ENCODE measurements around the gene PEX14. TPM values are rescaled to one million over a fixed set of nuclear protein-coding genes. Genes with fewer than 3 reads are reported as not detected.

Gene PEX14
- total RNA-seq, 2 experiments from 2014 or later = 13.3 to 14.8 TPM

DNA sequence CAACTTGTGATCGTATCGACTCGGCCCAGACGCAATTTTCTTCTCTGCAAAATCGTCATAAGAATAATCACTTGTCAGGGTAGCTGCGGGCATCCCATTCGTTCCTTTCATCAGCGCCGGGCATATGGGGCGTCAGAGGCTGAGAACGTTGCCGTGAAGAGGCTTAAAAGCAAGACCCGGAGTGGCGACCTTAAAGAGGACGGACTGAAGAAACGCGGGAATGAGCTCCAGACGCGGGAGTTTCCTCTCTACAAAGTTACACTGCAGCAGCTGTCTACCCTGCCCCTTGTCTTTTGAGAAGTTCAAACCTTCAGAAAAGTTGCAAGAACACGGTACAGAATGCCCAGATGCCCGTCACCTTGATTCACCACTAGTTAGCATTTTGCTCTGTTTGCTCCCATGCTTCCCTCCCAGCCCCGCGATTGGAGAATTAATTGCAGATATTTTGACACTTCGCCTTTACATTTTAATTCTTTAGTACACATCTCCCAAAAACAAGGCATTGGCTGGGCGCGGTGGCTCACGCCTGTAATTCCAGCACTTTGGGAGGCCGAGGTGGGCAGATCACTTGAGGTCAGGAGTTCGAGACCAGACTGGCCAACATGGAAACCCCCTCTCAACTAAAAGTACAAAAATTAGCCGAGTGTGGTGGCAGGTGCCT lies 43.5 kb upstream of the PEX14 start:
- peaks cover 23% of the 10 kb centered on the region for H3K4me1 Mint-ChIP-seq (ENCODE audit: low read depth)
- H3K9me3 Mint-ChIP-seq = no peaks in the 10 kb centered on the region
- peak overlapping the region; percentile 94 for H3K4me3 Mint-ChIP-seq
- Histone ChIP-seq H3K9me3 (ENCODE audit: control insufficient read depth in 1 of 2, insufficient read depth in 1 of 2, low read length in 2 of 2) (no peaks in the 10 kb centered on the region), H3K27me3 (ENCODE audit: control insufficient read depth in 1 of 2, insufficient read depth in 2 of 2, low read length in 2 of 2) (no peaks in the 10 kb centered on the region), H3K4me3 (ENCODE audit: low read length) (peak overlapping the region; percentile 71), H3K27ac (ENCODE audit: low read depth in 1 of 2, low read length in 2 of 2) (peak overlapping the region in 1 of 2 donors; percentile 65), H3K36me3 (ENCODE audit: insufficient read depth, low read length) (no peaks in the 10 kb centered on the region), H3K4me1 (ENCODE audit: insufficient read depth, low read length) (peaks cover 26% of the 10 kb centered on the region)
- CTCF ChIA-PET = interaction anchor here (0.6 to 3.0 kb wide), 6 partner anchors 31 to 581 kb away, joined by 3 to 35 read pairs (median 14); partner anchors contain the start of genes KIF1B, PGD and TARDBP
- ATAC-seq (ENCODE audit: poor library complexity) (peak; percentile 5), DNase-seq (peak in 2 of 14 experiments; percentile 14 to 59)
- intact Hi-C loops (cut with DNase I, micrococcal nuclease) = loop anchor here in 1 of 2 experiments (2.0 to 5.0 kb wide), 2 partner anchors 436 to 804 kb away; no protein-coding TSS in a partner anchor
- POLR2A ChIA-PET = interaction anchor here (0.8 to 2.2 kb wide), 6 partner anchors 30 to 221 kb away, joined by 3 to 20 read pairs (median 6); partner anchors contain the start of genes DFFA, KIF1B, PEX14 and PGD
- H3K27ac Mint-ChIP-seq = peak overlapping the region; percentile 92
- TF ChIP-seq, protein P1, sequence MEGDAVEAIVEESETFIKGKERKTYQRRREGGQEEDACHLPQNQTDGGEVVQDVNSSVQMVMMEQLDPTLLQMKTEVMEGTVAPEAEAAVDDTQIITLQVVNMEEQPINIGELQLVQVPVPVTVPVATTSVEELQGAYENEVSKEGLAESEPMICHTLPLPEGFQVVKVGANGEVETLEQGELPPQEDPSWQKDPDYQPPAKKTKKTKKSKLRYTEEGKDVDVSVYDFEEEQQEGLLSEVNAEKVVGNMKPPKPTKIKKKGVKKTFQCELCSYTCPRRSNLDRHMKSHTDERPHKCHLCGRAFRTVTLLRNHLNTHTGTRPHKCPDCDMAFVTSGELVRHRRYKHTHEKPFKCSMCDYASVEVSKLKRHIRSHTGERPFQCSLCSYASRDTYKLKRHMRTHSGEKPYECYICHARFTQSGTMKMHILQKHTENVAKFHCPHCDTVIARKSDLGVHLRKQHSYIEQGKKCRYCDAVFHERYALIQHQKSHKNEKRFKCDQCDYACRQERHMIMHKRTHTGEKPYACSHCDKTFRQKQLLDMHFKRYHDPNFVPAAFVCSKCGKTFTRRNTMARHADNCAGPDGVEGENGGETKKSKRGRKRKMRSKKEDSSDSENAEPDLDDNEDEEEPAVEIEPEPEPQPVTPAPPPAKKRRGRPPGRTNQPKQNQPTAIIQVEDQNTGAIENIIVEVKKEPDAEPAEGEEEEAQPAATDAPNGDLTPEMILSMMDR (IDR thresholded peaks at IDR 0.05) = no peak
- no peaks in the 10 kb centered on the region for H3K27me3 Mint-ChIP-seq
- H3K36me3 Mint-ChIP-seq (ENCODE audit: low read depth) = peaks cover 6% of the 10 kb centered on the region

DNA sequence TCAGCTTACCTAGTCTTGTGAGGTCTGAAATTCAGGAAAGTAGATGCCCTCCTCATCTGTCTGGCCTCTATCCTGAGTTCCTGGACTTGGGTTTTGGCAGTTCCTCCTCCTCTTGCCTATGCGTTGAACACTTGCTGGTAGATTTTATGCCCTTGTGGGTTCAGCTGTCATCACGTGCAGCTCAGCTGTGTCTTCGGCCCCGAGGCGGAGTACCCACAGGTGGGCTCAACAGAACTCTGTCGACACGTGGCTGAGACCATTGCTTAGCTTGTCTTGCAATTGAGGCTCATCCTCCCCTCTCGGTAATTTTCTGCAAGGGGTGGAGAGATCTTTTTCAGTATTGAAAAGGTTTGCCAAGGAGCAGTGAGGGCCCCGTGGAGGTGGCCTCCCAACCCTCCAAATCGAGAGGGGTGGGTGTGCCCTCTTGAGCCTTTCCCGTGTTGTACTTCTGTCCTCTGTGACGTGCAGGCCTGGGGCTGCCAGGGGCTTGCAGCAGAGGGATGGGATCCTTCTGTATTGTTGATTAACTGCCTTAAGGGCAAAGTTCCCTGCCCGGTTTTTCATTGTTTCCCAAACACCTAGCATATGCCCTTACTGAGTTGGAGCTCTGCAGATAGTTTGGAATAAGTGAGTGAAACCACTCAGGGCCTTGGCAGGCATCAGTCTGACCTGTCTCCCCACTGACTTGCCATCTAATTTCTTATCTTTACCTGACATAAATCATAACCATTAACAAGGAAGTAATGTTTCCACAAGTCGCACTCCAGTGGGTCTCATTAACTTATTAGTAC lies 41.6 kb upstream of the PEX14 start:
- H3K27me3 Mint-ChIP-seq = no peaks in the 10 kb centered on the region
- H3K4me3 Mint-ChIP-seq = peak overlapping the region; percentile 56
- CTCF ChIA-PET = interaction anchor here (1.7 kb wide), 1 partner anchor 62 kb away, joined by 5 read pairs; no protein-coding TSS in a partner anchor
- H3K9me3 Mint-ChIP-seq = no peaks in the 10 kb centered on the region
- POLR2A ChIA-PET = no interaction called here
- intact Hi-C loops (cut with DNase I, micrococcal nuclease) = loop anchor here in 1 of 2 experiments (5.0 kb wide), 1 partner anchor 806 kb away; no protein-coding TSS in a partner anchor
- H3K36me3 ChIP-seq (ENCODE audit: insufficient read depth, low read length) = no peaks in the 10 kb centered on the region
- TF ChIP-seq, protein P1 (IDR thresholded peaks at IDR 0.05) = no peak
- H3K27ac Mint-ChIP-seq = peak overlapping the region; percentile 24
- peaks cover 6% of the 10 kb centered on the region for H3K36me3 Mint-ChIP-seq (ENCODE audit: low read depth)
- H3K27ac ChIP-seq (ENCODE audit: low read depth in 1 of 2, low read length in 2 of 2) = no peak overlapping the region
- no peaks in the 10 kb centered on the region for H3K9me3 ChIP-seq (ENCODE audit: control insufficient read depth in 1 of 2, insufficient read depth in 1 of 2, low read length in 2 of 2)
- H3K4me1 Mint-ChIP-seq (ENCODE audit: low read depth) = peaks cover 20% of the 10 kb centered on the region
- H3K4me3 ChIP-seq (ENCODE audit: low read length) = no peak overlapping the region
- H3K4me1 ChIP-seq (ENCODE audit: insufficient read depth, low read length) = peaks cover 22% of the 10 kb centered on the region
- ATAC-seq (ENCODE audit: poor library complexity) (no peak), DNase-seq (no peak)
- H3K27me3 ChIP-seq (ENCODE audit: control insufficient read depth in 1 of 2, insufficient read depth in 2 of 2, low read length in 2 of 2) = no peaks in the 10 kb centered on the region

DNA sequence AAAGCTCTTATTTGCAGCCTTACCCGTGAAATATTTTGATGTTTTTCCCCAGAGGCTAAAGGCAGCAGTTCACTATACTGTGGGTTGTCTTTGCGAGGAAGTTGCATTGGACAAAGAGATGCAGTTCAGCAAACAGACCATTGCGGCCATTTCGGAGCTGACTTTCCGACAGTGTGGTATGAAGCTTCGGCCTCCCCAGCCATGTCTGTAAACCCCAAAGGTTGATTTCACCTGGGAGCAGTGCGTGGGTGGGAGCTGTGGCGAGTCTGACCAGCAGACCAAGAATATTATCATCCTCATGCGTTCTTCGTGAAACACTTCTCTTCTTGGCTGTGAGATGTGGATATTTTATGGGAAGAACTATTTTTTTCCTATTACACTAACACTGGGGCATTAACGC lies 41.0 kb upstream of the PEX14 start:
- no peak for ATAC-seq (ENCODE audit: poor library complexity)
- no peaks in the 10 kb centered on the region for H3K9me3 Mint-ChIP-seq

More for the DNA sequence above, 41.0 kb upstream of the PEX14 start:
- CTCF ChIA-PET = interaction anchor here (1.7 kb wide), 1 partner anchor 61 kb away, joined by 5 read pairs; no protein-coding TSS in a partner anchor
- H3K36me3 Mint-ChIP-seq (ENCODE audit: low read depth) = peaks cover 6% of the 10 kb centered on the region
- DNase-seq = no peak
- H3K4me1 Mint-ChIP-seq (ENCODE audit: low read depth) = peaks cover 18% of the 10 kb centered on the region
- peak overlapping the region; percentile 24 for H3K27ac Mint-ChIP-seq
- H3K9me3 ChIP-seq (ENCODE audit: control insufficient read depth in 1 of 2, insufficient read depth in 1 of 2, low read length in 2 of 2) = no peaks in the 10 kb centered on the region
- no peaks in the 10 kb centered on the region for H3K36me3 ChIP-seq (ENCODE audit: insufficient read depth, low read length)
- POLR2A ChIA-PET = interaction anchor here (1.2 kb wide), 1 partner anchor 32 kb away, joined by 3 read pairs; no protein-coding TSS in a partner anchor
- TF ChIP-seq, protein P1 (IDR thresholded peaks at IDR 0.05) = no peak
- H3K4me1 ChIP-seq (ENCODE audit: insufficient read depth, low read length) = peaks cover 17% of the 10 kb centered on the region
- H3K27me3 Mint-ChIP-seq = no peaks in the 10 kb centered on the region
- no peak overlapping the region for H3K27ac ChIP-seq (ENCODE audit: low read depth in 1 of 2, low read length in 2 of 2)
- intact Hi-C loops (cut with DNase I, micrococcal nuclease) = loop anchor here in 1 of 2 experiments (5.0 kb wide), 1 partner anchor 806 kb away; no protein-coding TSS in a partner anchor
- H3K4me3 Mint-ChIP-seq = peak overlapping the region; percentile 30
- no peaks in the 10 kb centered on the region for H3K27me3 ChIP-seq (ENCODE audit: control insufficient read depth in 1 of 2, insufficient read depth in 2 of 2, low read length in 2 of 2)
- H3K4me3 ChIP-seq (ENCODE audit: low read length) = no peak overlapping the region
